HG03460 (cell line): ENCODE data around the gene EID1.
"Not testable (repeated sequence)": the region's sequence is repeated elsewhere in the genome, so short reads cannot be mapped to it uniquely, and the experiment has no call there.

Source experiments
- ATAC-seq: cut with Tn5 transposase; IDR thresholded peaks from one replicate; pipeline ENCODE4 v1.9.1; 2021; ENCODE audit not compliant: unreplicated experiment

EID1 gene, protein sequence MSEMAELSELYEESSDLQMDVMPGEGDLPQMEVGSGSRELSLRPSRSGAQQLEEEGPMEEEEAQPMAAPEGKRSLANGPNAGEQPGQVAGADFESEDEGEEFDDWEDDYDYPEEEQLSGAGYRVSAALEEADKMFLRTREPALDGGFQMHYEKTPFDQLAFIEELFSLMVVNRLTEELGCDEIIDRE

DNA sequence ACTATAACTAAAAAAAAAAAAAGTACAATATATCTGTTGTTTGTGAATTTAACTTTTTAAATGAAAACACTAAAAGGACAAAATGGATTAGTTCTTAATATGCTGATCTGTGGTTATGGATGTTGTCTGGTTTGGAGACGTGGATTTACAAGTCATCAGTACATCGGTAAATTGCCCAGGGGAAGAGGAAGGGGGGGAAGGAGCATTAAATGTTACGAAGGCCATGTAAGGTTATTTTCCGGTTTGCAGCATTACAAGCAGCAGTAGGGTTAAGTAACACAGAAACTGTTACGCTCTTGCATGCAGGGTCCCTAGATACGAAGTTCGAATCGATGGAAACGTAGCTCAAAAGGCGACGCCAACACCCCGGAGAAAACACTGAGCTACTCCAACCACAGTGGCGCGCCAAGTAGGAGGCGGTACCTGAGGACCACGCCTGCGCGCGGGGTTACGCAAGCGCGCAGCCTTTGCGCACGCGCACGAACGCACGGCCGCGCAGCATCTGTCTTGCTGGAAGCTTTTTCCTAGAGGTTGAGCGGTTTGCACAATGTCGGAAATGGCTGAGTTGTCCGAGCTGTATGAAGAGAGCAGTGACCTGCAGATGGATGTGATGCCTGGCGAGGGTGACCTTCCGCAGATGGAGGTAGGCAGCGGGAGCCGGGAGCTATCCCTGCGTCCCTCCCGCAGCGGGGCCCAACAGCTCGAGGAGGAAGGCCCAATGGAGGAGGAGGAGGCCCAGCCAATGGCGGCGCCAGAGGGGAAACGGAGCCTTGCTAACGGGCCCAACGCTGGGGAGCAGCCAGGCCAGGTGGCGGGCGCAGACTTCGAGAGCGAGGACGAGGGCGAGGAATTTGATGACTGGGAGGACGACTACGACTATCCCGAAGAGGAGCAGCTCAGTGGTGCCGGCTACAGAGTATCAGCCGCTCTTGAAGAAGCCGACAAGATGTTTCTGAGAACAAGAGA lies at the start of gene EID1:
Gene EID1 (plus strand): TSS at position 505 of the 966 bp plus-strand sequence. CDS start 43 bp downstream, at position 548.
- ATAC-seq = peak; percentile 90

DNA sequence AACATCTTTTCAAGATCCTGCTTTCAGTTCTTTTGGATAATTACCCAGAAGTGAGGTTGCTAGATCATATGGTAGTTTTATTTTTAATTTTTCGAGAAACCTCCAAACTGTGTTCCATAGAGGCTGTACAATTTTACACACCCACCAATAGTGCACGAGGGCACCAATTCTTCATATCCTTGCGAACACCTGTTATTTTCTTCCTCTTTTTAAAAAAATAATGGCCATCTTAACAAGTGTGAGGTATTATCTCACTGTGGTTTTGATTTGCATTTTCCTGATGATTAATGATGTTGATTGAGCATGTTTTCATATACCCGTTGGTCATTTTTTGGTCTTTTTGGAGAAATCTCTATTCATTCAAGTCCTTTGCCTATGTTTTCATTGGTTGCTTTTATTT lies 49.5 kb upstream of the EID1 start:
- no peak for ATAC-seq

DNA sequence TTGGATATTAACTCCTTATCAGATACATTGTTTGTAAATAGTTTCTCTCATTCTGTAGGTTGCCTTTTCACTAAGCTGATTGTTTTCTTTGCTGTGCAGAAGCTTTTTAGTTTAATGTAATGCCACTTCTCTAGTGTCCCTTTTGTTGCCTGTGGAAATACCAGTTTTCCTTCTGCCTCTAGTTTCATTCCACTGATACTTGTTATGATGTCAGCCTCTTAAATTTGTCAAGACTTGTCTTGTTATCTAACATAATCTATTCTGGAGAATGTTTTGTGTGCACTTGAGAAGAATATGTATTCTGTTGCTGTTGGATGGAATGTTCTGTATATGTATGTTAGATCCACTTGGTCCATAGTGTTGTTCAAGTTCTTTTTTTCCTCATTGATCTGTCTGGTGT lies 49.0 kb upstream of the EID1 start:
- no peak for ATAC-seq

DNA sequence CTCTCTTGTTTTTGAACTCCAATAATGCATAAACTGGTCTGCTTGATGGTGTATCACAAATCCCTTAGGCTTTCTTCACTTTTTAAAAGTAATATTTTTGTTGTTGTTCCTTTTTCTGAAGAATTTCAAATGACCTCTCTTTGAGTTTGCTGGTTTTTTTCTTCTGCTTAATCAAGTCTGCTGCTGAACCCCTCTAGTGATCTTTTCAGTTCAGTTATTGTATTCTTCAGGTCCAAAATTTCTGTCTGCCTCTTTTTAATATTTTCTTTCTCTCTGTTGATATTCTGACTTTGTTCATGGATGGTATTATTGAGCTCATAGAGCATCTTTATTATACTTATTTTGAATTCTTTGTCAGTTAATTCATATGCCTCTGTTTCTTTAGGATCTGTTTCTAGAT lies 45.3 kb upstream of the EID1 start:
- ATAC-seq = no peak

DNA sequence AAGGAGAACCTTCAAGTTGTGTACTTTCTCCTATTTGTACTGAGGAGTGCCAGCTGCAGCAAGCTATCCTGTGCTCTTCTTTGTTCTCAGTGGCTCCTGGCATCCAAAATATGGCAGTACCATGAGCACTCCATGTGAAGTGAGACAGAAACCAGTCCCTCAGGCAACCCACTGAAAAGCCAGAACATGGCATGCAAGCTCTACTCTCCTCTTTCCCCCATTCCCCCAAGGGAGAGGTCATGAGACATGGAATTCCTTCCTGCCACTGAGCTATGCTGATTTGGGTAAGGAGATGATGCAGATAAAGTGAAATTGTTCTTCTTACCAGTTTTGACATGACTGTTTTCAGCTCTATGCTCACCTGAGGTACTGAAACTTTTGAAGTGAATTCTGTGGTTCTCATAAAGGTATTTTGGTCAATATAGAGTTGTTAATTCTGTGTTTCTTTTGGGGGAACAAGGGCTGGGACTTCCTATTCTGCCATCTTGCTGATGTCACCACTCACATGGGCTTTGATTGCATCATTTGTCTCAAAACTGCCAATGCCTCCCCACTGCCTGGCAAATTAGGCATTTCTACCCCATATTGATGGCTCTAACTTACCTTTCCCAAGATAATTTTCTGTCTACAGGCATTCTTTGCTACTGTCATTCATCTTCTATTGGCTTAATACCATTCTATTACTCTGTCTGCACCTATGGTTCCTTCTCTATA lies 44.3 kb upstream of the EID1 start:
- ATAC-seq = no peak

DNA sequence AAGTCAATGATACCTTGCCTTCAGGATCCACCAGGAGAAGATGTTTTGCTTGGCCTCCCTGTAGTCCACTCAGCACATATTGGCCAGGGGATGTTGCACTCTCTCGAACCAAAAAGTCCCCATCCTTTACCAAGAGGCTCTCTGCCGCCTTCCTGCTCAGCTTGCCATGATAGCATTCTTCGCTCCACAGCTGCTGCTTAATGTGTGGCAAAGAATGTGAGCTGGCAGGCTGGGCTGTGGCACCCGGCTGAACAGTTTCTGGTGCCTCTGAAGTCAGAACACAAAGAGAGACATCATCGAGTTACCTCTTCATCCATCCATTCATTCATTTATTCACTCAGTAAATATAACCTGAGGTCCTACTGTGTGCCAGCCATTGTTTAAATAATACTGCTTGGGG lies 43.2 kb upstream of the EID1 start:
- no peak for ATAC-seq

DNA sequence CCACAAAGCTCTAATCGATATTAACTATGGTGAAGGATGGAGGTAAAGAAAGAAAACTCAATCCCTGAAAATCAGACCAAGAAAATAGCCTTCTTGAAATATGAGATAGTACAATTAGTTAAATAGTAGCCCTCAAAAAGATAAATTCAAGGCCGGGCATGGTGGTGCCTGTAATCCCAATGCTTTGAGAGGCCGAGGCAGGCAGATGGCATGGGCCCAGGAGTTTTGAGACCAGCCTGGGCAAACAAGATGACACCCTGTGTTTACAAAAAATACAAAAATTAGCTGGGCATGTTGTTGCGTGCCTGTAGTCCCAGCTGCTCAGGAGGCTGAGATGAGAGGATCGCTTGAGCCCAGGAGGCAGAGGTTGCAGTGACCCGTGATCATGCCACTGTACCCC lies 35.4 kb upstream of the EID1 start:
- ATAC-seq = no peak

DNA sequence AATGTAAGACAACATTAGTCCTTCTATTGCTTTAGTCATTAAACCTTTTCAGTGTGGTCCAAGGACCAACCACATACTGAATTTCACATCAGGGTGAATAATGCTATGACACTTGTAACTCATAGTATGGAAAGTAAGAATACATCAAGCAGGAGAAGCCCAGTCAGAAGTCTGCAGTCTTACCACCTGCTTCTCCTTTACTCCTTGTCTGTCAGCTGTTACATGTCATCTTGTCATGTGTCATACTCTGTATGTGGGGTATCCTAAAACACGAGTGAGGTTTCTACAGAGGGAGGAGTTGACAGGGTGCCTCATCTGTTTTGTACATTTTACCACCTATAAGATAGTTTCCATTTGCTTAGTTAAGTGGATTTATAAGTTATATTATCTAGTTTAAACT lies 32.8 kb upstream of the EID1 start:
- no peak for ATAC-seq

DNA sequence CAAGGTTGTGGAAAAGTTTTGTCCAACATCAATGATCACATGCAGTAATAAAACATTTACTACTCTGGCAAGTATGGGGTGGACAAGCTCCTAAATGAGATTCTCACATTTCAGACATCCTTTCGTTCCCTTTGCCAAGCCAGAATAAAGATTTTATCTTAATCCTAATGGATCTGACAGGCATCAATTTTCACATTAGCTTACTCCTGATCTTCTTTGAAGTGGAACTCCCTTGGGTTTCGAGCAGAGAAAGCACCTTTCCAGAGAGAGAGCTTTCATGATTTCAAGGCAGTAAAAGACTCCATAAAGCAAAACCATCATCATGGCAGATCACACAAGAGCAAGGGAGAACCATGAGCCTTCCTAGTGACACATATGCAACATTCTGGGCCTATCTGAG lies 27.3 kb upstream of the EID1 start:
- ATAC-seq = no peak

DNA sequence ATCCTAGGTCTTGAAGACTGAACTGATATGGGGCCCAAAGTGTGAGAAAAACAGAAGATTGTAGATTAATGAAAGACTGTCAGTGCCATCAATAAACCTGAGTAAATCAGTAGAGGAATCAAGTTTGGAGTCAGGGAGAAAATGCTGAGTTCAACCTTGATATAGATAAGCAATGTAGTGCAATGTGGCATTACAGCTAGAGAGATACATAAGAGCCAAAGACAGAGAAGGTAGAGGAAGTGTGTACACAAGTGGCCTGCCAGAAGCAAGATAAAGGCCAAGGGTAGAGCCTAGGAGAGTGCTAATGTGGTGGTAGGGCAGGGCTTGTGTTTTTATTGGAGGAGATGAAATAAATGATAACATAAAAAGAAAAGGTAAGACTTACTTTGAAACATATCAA lies 26.0 kb upstream of the EID1 start:
- ATAC-seq = no peak

DNA sequence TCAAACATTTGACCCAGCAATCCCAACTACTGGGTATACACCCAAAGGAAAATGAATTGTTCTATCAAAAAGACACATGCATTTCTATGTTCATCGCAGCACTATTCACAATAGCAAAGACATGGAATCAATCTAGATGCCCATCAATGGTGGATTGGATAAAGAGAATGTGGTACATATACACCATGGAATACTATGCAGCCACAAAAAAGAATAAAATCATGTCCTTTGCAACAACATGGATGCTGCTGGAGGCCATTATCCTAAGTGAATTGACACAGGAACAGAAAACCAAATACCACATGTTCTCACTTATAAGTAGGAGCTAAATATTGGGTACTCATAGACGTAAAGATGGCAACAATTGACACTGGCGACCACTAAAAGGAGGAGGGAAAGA lies 23.5 kb upstream of the EID1 start:
- not testable (repeated sequence) for ATAC-seq

DNA sequence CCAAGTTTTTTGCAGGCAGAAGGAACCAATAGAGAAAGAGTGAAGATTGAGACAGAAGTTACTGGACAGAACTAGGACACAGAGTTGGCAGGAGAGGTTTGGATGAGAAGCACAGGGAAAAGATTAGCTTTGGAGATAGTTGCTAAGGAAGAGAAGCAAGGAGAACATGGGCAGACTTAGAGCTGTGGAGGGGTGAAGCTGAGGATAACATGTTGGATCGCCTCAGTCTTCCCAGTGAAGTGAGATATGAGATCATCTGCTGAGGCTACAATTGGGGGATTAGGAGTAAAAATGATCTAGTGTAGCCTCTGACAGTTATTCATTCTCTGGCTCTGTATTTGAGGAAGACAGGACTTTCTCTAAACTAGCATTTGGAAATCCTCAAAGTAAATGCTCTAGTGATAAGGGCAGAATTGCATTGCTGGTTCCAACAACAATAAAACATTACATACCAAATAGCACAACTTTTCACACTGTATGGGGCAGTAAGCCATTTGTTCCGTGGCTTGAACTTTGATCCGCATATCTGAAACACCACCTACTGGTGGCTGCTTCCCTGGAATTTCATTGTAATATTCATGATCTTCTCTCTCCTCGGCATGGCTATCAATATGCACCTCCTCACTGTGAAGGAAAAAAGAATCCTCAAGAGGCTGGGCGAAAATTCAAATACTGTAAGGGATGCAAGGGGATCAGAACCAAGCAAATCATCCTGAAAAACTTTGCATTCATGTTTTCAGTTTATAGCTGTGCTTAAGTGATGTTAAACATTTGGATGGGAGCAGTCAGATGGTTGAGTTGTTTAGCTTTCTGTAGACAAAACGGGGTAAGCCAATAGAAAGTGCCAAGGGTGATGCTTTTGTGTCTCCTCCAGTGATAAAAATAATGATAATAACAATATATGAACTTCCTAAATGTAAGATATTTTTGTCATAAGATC lies 22.2 kb upstream of the EID1 start:
- ATAC-seq = no peak

DNA sequence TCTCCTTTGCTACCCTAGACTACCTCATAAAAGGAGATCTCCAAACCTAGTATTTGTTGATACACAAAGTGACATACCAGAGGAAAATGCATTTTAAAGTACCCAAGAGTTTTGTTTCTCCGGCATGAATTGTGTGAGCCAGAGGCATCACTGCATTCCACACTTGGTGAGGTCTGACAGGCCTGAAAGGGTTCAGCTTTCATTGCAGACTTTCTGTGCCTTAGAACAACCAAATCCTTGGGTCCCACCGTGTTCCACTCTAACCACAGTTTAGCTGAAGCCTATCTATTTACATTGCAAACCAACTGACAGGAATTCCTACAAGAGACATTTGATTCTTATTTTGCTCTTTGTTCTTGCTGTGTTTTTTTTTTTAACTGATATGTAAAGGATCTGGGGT lies 21.0 kb upstream of the EID1 start:
- no peak for ATAC-seq

DNA sequence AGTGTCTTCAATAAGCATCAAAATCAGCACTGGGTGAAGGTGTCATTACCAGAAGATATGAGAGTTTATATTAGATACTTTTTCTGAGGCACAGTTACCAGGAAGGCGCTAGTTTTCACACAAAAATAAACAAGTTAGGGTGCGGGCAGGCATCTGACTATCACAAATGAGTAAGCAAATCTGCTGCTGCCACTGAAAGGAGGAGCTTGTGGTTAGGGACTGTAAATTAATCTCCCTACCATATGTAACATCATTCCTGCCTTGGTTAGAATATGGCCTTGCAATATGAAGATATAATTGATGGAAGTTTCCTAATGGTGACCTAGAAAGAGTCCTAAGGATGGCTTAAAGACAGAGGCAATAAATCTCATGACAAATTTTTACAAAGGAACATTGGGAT lies 19.5 kb upstream of the EID1 start:
- no peak for ATAC-seq

DNA sequence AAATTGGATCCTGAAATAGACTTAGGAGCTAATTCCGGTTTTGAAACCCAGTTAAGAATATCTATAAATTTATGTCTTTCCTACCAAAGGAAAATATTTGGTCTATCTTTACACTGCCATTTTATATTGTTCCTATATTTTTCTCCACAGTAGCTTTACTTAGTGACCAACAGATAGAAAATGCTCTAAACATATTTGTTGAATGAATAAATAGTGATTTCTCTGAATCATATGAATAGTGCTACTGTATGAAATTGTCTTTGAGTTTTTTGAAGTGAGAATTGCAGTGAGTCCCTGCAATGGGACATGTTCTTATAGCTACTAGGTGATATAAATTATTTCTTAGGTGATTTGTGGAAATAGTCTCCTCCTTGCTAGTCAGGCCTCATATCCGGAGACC lies 18.5 kb upstream of the EID1 start:
- no peak for ATAC-seq

DNA sequence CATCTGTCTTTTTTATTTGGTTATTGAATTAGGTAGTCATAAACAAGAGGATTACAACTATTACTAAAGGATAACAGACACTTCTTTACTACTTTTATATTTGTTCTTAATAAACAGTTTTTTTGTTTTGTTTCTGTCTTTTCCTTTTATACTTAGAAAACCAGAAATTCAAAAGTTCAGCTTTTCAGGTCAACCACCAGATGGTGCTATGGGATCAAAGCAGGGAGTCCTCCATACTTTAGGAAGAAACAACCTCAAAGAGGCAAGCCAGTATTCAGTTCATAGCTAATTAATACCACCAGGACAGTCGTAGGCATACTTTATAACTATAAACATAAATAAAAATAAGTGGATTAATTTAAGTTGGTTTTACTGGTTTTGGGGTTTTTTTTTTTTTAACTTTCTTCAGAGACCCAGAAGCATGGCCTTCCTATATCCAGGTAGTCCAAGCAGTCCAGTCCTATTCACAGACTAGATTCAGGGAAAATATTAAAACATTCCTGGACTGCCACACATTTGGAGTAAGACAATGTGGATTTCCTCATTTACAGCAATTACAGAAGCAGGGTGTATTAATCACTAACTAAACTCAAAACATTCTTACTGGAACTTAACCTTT lies 16.0 kb upstream of the EID1 start:
- ATAC-seq = peak; percentile 58

DNA sequence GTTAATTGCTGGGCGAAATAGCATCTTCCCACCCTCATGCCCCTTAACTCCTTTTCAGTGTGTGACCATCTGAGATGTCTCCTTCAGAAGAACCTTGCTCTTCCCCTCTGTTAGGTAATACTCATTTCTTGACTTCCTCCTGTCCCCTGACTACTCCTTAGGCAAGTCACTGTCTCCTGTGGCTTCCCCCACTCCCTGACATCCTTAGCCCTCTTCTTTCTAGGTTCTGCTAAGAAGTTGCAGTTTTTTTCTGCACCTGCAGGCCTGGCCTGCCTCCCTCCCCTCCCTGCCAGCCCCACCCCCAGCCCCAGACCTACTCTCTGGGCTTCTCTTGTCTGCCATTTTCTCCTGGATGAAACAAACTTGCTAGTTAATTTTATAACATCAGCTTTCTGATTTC lies 15.2 kb upstream of the EID1 start:
- ATAC-seq = no peak

DNA sequence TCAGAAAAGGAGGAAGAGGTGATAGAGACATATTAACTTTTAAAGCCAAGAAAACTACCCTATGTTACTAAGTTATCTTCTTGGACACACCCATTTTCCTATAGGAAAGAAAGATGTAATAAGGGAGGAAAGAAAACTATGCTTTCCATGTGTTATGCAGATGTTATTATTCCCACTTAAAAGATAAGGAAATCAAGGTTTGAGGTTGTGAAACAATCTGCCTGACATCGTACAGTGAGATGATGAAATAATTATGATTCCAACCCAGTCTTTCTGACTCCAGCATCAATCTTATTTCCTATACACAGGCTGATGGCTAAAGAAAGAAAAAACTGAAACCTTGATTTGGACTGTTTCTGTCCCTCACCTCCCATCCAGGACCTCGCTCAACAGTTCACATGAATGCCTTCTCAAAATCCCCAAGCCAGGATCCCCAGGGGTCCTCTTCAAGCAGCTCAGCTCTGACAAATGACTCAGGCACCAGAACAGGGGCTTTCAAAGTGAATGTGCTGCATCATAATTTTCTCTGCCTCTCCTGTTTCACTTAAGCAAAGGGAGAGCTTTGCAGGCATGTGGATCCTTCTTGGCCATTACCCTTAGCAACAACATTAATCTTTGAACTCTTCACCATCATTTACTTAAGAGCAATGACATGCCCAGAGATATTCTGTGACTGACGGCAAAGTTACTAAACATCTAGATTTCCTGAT lies 12.4 kb upstream of the EID1 start:
- no peak for ATAC-seq

DNA sequence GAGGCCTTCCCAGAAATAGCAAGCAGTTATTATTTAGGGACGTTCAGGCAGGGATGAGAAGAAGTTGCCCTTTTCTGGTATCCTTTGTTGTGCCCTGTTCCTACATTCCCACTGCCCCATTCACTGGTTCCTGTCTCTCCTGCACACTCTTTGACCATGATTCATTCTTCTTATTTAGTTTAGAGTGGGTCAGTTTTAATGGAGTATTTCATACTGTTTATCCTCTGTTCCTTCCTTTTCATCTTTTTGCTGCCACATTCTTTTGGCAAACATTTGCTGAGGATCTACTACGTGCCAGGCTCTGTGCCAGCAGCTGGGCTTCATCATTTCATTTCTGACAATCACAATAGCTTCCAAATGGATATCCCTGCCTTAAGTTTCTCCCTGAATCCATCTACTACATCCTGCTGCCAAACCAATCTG lies 11.8 kb upstream of the EID1 start:
- ATAC-seq = no peak

DNA sequence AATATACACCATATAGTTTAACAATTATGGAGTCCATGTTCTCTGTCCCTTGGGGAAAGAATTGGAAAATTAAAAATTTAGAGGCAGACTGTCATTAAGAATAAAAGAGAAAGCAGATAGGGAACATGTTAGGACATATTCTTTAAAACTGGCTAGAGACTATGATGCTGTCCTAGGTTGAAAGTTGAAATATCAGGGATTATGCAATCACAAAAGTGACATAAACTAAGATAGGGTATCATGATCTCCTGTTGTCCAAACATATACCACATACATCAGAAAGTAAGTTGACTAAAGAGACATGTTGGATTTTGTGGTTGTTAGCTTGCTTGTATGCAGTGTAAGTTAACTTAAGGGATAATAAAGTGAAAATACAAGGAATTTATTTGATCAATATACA lies 9.9 kb upstream of the EID1 start:
- no peak for ATAC-seq
